RPMI8226 (cell line): ENCODE data around the gene CEP350.
"Not testable (repeated sequence)": the region's sequence is repeated elsewhere in the genome, so short reads cannot be mapped to it uniquely, and the experiment has no call there.

Experiments used
- DNase-seq: peaks from one replicate; pipeline ENCODE4 v3.0.0-alpha.2; 2015

CEP350 gene

GRCh38 chr1:179996099-179996498 lies 41.5 kb downstream of the CEP350 start:
- no peak for DNase-seq

DNA sequence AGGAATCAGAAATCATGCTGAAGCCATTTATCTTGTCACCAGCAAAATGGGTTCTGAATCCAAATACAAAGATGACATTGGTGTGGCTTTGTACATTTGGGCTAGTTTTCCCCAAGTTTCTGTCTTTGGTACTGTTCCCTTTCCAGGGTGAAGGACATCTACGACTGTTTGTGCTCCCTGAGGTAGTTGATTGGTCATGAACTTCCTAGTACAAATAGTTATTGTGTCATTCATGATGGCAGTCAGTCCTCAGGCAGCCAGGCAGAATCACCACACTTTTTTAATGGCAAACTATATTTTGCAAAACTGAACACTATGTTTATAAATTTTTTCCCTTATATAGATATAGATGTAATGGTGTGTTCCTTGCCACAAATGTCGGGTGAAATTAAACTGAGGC lies 46.0 kb downstream of the CEP350 start:
- no peak for DNase-seq

DNA sequence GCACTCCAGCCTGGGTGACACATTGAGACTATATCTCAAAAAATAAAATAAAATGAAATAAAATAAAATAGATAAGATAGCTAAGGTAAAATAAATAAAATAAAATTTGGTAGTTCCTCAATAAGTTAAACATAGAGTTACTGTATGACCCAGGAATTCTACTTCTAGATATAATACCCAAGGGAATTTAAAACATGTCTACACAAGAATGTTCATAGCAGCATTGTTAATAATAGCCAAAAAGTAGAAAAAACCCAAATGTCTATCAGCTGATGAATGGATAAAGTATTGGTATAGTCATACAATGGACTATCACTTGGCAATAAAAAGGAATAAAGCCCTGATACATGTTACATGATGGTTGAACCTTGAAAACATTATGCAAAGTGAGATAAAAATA lies 47.8 kb downstream of the CEP350 start:
- no peak for DNase-seq

- peak; percentile 81 for DNase-seq
These were observed 48.6 kb downstream of the CEP350 start for GRCh38 chr1:180003026-180003695.

DNA sequence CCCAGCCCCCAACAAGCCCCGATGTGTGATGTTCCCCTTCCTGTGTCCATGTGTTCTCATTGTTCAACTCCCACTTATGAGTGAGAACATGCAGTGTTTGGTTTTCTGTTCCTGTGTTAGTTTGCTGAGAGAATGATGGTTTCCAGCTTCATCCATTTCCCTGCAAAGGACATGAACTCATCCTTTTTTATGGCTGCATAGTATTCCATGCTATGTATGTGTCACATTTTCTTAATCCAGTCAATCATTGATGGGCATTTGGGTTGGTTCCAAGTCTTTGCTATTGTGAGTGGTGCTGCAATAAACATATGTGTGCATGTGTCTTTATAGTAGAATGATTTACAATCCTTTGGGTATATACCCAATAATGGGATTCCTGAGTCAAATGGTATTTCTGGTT lies 52.2 kb downstream of the CEP350 start:
- DNase-seq = not testable (repeated sequence)

DNA sequence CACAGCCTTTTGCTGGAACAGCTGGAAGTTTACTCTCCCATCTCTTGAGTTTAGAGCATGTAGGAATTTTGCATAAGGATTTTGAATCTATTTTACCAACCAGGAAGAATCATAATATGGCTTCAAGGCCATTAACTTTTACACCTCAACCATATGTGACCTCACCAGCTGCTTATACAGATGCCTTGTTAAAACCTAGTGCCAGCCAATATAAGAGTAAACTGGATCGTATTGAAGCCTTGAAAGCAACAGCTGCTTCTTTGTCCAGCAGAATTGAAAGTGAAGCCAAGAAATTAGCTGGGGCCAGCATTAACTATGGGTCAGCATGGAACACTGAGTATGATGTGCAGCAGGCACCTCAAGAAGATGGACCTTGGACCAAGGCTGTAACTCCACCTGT lies 65.4 kb downstream of the CEP350 start:
- DNase-seq = no peak

GRCh38 chr1:180026556-180026955 lies 71.9 kb downstream of the CEP350 start:
- DNase-seq = no peak

DNA sequence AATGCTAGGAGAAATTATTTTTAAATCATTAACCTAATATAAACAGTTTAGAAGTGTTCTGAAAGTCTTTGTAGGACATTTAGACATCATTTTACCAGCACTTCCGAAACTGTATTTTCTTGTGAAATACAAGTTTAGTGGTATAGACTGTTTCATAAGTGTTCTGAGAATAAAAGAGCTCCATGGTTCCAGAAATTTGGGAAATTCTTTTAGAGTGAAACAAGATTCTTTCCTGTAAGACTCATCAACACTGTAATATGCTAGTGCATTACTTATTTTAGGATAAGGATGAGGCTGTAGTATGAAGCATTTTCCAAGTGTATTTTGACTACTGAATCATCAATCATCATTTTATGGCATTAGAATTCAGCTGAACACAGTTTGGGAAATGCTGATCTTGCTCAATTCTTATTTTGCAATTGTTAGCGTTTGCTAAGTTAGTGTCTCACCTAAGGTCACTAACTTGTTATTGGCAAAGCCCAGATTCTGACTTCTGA lies 73.4 kb downstream of the CEP350 start:
- DNase-seq = no peak

GRCh38 chr1:180028864-180029263 lies 74.3 kb downstream of the CEP350 start:
- no peak for DNase-seq

GRCh38 chr1:180029524-180030135 lies 75.0 kb downstream of the CEP350 start:
- no peak for DNase-seq

DNA sequence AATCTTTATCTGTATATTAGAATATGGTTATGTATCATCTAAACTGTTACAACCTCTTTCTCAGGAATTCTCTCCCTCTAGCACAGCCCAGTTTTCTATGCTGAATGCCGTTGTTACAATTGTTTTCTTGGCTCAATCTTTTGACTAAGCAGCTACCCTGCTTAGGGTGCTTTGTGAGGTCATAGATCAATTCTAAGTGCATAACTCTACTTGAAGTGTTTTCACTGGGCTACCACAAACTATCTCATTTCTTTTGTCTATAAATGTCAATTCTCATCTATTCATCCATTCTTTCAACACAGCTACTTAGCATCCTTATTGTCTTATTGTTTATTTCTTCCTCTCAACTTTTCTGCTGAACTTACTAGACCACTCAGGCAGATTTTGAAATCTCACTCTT lies 77.1 kb downstream of the CEP350 start:
- DNase-seq = no peak

- DNase-seq = no peak
These were observed 78.8 kb downstream of the CEP350 start for GRCh38 chr1:180033390-180033789.

GRCh38 chr1:180040034-180040433 lies 85.4 kb downstream of the CEP350 start:
- no peak for DNase-seq

DNA sequence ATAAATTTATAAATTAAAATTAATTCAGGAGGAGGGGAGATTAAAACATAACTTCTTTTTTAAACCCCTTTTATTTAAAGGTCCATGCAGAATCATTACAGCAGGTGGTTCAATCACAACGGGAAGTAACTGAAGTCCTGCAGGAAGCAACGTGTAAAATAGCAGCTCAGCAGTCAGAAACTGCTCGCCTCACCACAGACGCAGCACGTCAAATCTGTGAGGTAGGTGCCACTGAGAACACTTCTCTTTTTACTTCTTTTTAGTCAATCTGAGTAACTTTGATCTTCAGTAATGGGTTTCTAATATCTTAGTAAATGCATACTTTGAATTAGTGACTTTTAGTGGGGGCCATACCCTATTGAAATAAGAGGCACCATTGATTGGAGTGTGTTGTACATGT lies 87.0 kb downstream of the CEP350 start:
- no peak for DNase-seq

GRCh38 chr1:180042988-180043622 lies 88.5 kb downstream of the CEP350 start:
- no peak for DNase-seq

DNA sequence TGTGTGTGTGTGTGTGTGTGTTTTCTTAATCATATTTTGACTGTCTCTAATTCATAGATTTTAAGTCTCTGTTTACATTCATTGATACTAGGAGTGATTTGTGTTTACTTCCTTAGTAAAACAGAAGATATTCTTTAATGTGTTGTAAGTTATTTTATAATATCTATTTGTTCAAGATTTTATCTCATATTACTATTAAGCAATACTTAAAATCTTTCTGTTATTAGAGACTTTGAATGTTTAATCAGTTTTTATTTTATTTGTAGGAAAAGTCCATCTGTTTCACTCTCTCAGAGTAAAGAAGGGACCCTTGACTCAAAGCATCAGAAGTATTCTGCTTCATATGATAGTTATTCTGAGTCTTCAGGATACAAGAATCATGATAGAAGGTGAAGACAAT lies 89.2 kb downstream of the CEP350 start:
- no peak for DNase-seq

DNA sequence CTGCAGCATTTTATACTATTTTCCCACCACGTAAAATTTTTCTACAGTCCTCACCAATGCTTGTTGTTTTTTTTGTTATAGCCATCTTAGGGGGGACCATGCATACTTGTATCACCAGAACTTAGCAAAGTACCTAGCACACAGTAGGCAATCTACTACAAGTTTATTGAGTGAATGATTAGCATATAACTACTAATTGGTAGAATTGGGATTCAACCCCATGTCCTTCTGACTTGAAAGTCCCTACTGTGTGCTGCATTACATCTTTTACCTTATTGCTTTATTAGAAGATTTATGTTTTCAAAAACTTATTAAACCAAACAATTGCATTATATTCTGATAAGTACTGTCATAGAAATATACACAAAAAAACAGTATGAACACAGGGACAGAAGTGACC lies 92.1 kb downstream of the CEP350 start:
- no peak for DNase-seq

DNA sequence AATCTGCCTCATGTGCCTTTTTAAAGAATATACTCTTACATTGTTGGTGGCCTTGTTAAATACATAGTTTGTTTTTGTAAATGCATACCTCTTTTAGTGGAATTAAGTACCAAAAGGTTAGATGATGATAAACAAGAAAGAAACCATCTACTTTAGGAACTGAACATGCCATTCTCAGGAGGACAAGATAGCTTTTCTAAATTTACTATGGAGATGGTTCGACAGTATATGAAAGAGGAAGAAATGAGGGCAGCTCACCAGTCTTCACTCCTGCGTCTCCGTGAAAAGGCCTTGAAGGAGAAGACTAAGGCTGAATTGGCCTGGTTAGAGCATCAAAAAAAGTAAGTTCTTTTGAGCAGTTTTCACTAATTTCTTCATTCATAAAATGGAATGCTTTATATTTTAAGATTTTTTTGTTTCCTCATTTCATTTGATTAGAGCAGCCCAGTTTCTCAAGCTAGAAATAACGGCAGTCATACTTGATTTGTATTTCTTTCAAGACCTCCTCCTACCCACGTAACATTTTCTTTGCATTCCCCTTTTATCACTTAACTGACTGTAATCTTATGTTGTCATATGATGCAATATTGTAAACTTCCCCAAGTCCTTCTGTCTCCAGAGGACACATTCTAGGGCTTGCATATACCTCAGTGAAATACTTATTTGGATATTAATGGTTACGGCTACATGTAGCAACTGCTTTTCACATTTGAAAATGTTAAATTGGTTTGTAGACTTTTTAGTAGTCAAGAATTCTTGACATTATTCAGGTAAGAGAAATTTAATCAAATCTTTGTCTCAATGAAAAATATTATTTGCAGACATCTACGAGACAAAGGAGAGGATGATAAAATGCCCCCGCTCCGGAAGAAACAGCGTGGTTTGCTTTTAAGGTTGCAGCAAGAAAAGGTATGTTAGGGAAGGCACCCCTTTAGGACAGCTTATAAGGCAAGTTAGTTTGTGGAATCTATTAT lies 99.3 kb downstream of the CEP350 start:
- no peak for DNase-seq

GRCh38 chr1:180057883-180058396 lies 103.3 kb downstream of the CEP350 start:
- peak; percentile 33 for DNase-seq

DNA sequence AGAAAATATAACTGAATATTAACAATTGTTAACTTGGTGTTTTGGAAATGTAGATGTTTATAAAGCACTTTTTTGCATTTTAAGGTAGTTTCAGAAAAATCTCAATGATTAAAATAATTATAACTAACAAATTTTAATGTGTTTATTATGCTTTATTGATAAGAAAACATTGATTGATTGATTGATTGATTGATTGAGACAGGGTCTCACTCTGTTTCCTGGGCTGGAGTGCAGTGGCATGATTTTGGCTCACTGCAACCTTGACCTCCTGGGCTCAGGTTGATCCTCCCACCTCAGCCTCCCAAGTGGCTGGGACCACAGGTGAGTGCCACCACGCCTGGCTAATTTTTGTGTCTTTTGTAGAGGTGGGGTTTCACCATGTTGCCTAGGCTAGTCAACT lies 106.4 kb downstream of the CEP350 start:
- no peak for DNase-seq

DNA sequence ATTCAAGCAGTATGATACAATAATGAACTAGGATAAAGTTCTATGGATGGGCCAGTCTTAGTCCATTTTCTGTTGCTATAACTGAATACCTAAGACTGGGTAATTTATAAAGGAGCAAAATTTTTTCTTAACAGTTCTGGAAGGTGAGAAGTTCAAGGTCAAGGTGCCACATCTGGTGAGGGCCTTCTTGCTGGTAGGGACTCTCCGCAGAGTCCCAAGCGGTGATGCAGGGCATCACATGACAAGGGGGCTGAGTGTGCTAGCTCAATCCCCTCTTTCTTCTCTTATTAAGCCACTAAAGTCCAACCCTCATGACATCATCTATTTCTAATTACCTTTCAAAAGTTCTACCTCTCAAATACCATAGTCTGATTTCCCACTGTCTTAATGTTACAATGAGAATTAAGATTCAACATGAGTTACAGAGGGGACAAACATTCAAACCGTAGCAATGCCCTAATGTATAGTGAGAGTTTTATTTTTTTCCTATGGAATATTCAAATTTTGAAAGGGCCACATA lies 107.9 kb downstream of the CEP350 start:
- no peak for DNase-seq

DNA sequence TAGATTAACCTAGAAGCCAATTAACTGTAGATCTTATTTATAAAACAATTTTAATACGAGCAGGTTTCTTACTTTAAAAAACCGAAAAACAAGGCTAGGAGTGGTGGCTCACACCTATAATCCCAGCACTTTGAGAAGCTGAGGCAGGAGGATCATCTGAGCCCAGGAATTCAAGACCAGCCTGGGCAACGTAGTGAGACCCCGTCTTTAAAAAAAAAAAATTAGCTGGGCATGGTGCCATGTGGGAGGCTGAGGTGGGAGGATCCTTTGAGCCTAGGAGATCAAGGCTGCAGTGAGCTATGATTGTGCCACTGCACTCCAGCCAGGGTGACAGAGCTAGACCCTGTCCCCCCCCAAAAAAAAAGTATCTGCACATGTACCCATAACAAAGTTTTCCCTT lies 110.8 kb downstream of the CEP350 start:
- no peak for DNase-seq

GRCh38 chr1:180066150-180066549 lies 111.5 kb downstream of the CEP350 start:
- DNase-seq = no peak
